ENCODE measurements around the gene GNPNAT1.
"Not testable (repeated sequence)": the region's sequence is repeated elsewhere in the genome, so short reads cannot be mapped to it uniquely, and the experiment has no call there.

The GNPNAT1 gene

DNA sequence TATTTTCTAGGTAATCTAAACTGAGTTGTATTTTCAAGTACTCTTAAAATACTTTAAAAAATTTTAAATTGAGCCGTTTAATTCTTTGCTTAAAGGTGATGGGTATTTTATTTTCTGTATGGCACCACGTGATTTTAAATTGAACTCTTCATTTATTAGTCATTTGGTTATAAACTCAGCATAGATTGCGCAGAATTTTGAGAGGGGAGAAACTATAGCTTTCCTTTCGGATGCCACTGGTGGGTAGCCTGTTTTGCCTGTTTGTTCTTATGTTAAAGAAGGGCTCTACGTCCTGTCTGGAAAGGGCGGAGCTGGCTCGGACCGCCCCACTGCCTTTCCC lies 61.9 kb downstream of the GNPNAT1 start:
- no peak for DNase-seq (ENCODE audit: low spot score)

DNA sequence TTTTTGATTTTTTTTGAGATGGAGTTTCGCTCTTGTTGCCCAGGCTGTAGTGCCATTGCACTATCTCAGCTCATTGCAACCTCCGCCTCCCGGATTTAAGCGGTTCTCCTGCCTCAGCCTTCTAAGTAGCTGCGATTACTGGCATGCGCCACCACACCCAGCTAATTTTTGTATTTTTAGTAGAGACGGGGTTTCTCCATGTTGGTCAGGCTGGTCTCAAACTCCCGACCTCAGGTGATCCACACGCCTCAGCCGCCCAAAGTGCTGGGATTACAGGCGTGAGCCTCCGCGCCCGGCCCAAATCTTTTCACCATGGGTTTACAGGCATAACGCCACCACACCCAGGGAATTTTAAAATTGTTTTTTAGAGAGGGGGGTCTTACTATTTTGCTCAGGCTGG lies 62.4 kb downstream of the GNPNAT1 start:
- DNase-seq (ENCODE audit: low spot score): not testable (repeated sequence)

DNA sequence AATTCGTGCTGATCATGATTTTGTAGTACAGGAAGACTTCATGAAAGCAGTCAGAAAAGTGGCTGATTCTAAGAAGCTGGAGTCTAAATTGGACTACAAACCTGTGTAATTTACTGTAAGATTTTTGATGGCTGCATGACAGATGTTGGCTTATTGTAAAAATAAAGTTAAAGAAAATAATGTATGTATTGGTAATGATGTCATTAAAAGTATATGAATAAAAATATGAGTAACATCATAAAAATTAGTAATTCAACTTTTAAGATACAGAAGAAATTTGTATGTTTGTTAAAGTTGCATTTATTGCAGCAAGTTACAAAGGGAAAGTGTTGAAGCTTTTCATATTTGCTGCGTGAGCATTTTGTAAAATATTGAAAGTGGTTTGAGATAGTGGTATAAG lies 63.9 kb downstream of the GNPNAT1 start:
- not testable (repeated sequence) for DNase-seq (ENCODE audit: low spot score)
